ENCODE data around the gene EFHD2.

DNA sequence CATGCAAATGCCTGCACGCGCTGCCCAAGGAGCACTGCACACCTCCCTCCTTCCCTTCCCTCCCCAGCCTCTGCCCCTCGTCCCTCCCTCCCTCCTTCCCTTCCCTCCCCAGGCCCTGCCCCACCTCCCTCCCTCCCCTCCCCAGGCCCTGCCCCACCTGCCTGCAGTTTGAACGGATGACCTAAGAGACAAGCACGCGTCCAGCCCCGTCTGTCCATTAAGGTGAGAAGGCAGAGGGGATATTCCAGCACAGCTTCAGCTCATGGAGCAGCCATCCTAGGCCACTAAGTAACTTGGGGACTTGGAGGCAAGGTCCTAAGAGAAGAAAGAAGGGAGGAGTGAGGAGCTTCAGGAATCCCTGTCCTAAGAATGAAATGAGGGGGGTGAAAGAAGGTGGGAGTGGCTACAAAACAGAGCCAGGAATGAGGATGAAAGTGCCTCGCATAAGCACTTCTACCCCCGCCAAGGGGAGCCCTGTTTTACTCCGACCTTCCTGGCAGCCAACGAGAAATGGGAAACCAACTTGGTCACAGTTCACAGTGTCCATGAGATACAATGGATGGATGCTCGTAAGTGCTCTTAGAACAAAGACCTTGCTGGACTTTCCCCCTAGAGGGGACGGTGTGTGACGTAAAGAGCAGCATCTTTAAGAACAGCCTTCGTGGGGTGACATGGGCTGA, 21.3 kb upstream of the EFHD2 start:
- TF ChIP-seq, protein P1, sequence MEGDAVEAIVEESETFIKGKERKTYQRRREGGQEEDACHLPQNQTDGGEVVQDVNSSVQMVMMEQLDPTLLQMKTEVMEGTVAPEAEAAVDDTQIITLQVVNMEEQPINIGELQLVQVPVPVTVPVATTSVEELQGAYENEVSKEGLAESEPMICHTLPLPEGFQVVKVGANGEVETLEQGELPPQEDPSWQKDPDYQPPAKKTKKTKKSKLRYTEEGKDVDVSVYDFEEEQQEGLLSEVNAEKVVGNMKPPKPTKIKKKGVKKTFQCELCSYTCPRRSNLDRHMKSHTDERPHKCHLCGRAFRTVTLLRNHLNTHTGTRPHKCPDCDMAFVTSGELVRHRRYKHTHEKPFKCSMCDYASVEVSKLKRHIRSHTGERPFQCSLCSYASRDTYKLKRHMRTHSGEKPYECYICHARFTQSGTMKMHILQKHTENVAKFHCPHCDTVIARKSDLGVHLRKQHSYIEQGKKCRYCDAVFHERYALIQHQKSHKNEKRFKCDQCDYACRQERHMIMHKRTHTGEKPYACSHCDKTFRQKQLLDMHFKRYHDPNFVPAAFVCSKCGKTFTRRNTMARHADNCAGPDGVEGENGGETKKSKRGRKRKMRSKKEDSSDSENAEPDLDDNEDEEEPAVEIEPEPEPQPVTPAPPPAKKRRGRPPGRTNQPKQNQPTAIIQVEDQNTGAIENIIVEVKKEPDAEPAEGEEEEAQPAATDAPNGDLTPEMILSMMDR (IDR thresholded peaks at IDR 0.05; ENCODE audit: insufficient read depth, low read length, poor library complexity, severe bottlenecking): no peak
- no peak for TF ChIP-seq EZH2phosphoT487 (conservative IDR thresholded peaks at IDR 0.05; ENCODE audit: low read length)
